Lower lobe of right lung (tissue), 2 donors: ENCODE results near the gene CRACR2A. TPM values are rescaled to one million over a fixed set of nuclear protein-coding genes. Genes with fewer than 3 reads are reported as not detected.

Source experiments
- ATAC-seq, 2 donors: fragments of 200-7000 bp; cut with Tn5 transposase; one replicate each; pipeline ENCODE4 v1.9.1; 2020 to 2022; ENCODE audit warnings: mild to moderate bottlenecking in 2 of 2, moderate library complexity in 2 of 2
- DNase-seq: peaks from one replicate; pipeline ENCODE4 v3.0.0-alpha.2; 2020
- H3K27ac ChIP-seq: fragments of 200-600 bp; one replicate; pipeline ENCODE4 v1.8.0; 2022
- H3K27me3 ChIP-seq: fragments of 200-600 bp; one replicate; pipeline ENCODE4 v1.8.0; 2022; ENCODE audit warnings: low read depth
- H3K36me3 ChIP-seq: fragments of 200-600 bp; one replicate; pipeline ENCODE4 v1.8.0; 2022; ENCODE audit warnings: mild to moderate bottlenecking
- H3K4me1 ChIP-seq: fragments of 200-600 bp; one replicate; pipeline ENCODE4 v1.8.0; 2022
- H3K4me3 ChIP-seq: fragments of 200-600 bp; one replicate; pipeline ENCODE4 v1.8.0; 2022; ENCODE audit warnings: mild to moderate bottlenecking
- H3K9me3 ChIP-seq: fragments of 200-600 bp; one replicate; pipeline ENCODE4 v1.8.0; 2022
- CTCF ChIP-seq: fragments of 200-600 bp; IDR thresholded peaks from one replicate; pipeline ENCODE4 v1.8.0; 2022; ENCODE audit warnings: antibody characterized with exemption, mild to moderate bottlenecking
- intact Hi-C: fragments of 100-400 bp; cut with DNase I; formaldehyde crosslinking; loops from one replicate; pipeline ENCODE4 v1.11.0; 2022
- total RNA-seq: library from RNA; stranded (reverse); fragmentation: NEBNext Ultra II Directional; extraction: Animal tissue kit (Norgen Biotek cat#: 25700); gene quantifications from one replicate; pipeline ENCODE4 v1.2.1, GENCODE V29; 2021
- donor health status: DM: no; HTN: yes; CAD: no; lungs with severe emphysema.

Gene CRACR2A
- total RNA-seq, 1 donor from 2014 or later, result 7.9 TPM

GRCh38 chr12:3592856-3593625 is 159.9 kb downstream of the CRACR2A start:
- H3K4me1 ChIP-seq, result no peaks in the 10 kb centered on the region
- no peaks in the 10 kb centered on the region for H3K36me3 ChIP-seq
- DNase-seq, result no peak
- no peak overlapping the region for H3K4me3 ChIP-seq
- no peaks in the 10 kb centered on the region for H3K9me3 ChIP-seq
- intact Hi-C loops, result no loop called here
- ATAC-seq, result no peak
- H3K27me3 ChIP-seq, result no peaks in the 10 kb centered on the region
- no peak overlapping the region for H3K27ac ChIP-seq
- no peak for TF ChIP-seq CTCF

- TF ChIP-seq CTCF, result no peak
- Histone ChIP-seq H3K4me1 (no peaks in the 10 kb centered on the region), H3K27ac (no peak overlapping the region), H3K27me3 (no peaks in the 10 kb centered on the region), H3K36me3 (no peaks in the 10 kb centered on the region), H3K4me3 (no peak overlapping the region), H3K9me3 (no peaks in the 10 kb centered on the region)
- DNase-seq (no peak), ATAC-seq (no peak)
- intact Hi-C loops, result no loop called here
Measured at GRCh38 chr12:3589745-3590144, 163.2 kb downstream of the CRACR2A start.

GRCh38 chr12:3587402-3588013 is 165.4 kb downstream of the CRACR2A start:
- Histone ChIP-seq H3K27ac (no peak overlapping the region), H3K27me3 (no peaks in the 10 kb centered on the region), H3K9me3 (no peaks in the 10 kb centered on the region), H3K36me3 (no peaks in the 10 kb centered on the region), H3K4me3 (no peak overlapping the region), H3K4me1 (no peaks in the 10 kb centered on the region)
- DNase-seq (no peak), ATAC-seq (no peak)
- intact Hi-C loops, result no loop called here
- no peak for TF ChIP-seq CTCF

GRCh38 chr12:3583656-3584334 is 169.1 kb downstream of the CRACR2A start:
- TF ChIP-seq CTCF, result no peak
- no peak for DNase-seq
- Histone ChIP-seq H3K36me3 (no peaks in the 10 kb centered on the region), H3K4me1 (no peaks in the 10 kb centered on the region), H3K27me3 (no peaks in the 10 kb centered on the region), H3K27ac (no peak overlapping the region), H3K9me3 (no peaks in the 10 kb centered on the region), H3K4me3 (no peak overlapping the region)
- intact Hi-C loops, result no loop called here
- ATAC-seq, result no peak

GRCh38 chr12:3580094-3580749 is 172.7 kb downstream of the CRACR2A start:
- Histone ChIP-seq H3K4me1 (no peaks in the 10 kb centered on the region), H3K9me3 (no peaks in the 10 kb centered on the region), H3K4me3 (no peak overlapping the region), H3K27me3 (no peaks in the 10 kb centered on the region), H3K27ac (no peak overlapping the region), H3K36me3 (no peaks in the 10 kb centered on the region)
- ATAC-seq (no peak), DNase-seq (no peak)
- TF ChIP-seq CTCF, result no peak
- intact Hi-C loops, result no loop called here
